Inflammatory macrophage treated with lipopolysaccharide for 4 hours (primary cell): ENCODE measurements around the gene NR6A1.

Experiments used
- DNase-seq: peaks from one replicate; pipeline ENCODE4 v3.0.0-alpha.2; 2020

Gene NR6A1

GRCh38 chr9:124771021-124771866, at the start of gene NR6A1:
TSS of gene NR6A1 (minus strand) at chr9:124771311.
- DNase-seq: peak; percentile 98

GRCh38 chr9:124818431-124819281, 47.5 kb upstream of the NR6A1 start:
- no peak for DNase-seq

DNA sequence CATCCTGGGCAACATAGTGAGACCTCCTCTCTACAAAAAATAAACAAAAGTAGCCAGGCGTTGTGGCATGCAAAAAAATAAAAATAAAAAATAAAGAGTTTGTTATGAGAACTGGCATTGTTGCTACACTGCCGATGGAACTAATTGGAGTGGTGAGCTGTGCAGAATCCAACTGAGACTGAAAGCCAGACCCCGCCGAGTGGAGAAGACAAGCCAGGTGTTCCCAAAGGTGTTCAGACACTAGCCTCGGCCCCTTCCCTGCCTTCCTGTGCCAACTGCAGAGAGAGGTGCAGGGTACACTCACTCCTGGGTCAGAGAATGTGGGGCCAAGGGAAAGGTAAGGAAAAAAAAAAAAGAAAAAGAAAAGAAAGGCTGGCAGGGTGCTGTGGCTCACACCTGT, 44.5 kb upstream of the NR6A1 start:
- no peak for DNase-seq

DNA sequence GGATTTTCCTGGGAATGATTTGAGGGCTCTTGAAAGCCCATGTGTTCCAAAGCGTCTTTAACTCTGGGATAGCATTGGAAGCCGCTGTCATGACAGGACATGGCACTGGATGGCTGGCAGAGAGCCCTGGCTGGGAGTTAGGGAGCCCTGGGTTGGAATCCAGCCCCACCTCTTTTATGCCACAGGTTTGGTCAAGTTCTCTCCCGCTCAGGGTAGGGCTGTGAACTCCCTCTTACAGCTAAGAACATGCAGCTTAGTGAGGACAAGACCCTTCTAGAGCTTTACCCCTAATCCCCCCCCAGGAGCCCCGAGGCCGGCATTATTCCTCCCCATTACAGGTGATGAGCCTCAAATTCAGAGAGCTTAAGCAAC, 43.0 kb upstream of the NR6A1 start:
- no peak for DNase-seq

- no peak for DNase-seq
Measured at GRCh38 chr9:124813501-124814163, 42.5 kb upstream of the NR6A1 start.

DNA sequence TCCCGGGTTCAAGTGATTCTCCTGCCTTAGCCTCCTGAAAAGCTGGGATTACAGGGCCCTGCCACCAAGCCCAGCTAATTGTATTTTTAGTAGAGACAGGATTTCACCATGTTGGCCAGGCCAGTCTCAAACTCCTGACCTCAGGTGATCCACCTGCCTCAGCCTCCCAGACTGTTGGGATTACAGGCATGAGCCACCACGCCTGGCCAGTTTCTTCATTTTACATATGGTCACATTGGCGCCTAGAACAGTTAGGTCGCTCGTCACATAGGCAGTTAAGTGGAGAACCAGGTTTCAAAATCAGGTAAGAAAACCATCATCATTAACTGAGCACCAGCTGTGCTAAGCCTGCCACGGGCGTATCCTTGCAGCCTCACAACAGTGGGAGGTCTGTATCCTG, 41.9 kb upstream of the NR6A1 start:
- no peak for DNase-seq

DNA sequence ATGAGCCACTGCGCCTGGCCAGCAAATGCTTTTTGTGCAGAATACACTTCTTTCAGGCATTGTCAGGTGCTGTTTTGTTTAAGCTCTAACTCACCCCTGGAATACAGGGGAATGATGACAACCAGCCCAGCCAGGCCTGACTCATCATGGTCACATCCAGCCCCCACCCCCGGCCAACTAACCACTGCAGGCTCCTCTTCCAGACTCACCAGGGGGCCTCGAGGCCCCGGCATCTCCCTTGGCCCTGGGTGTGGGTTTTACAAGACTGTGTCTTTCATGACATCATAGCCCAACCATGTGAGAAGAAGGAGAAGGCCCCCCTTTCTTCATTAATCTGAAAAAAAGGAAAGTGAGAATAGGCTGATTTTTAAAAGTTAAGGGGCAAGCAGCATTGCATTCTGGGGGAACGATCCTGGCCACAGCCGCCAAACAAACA, 41.3 kb upstream of the NR6A1 start:
- DNase-seq: peak; percentile 16

GRCh38 chr9:124810663-124811355, 39.7 kb upstream of the NR6A1 start:
- DNase-seq: no peak

DNA sequence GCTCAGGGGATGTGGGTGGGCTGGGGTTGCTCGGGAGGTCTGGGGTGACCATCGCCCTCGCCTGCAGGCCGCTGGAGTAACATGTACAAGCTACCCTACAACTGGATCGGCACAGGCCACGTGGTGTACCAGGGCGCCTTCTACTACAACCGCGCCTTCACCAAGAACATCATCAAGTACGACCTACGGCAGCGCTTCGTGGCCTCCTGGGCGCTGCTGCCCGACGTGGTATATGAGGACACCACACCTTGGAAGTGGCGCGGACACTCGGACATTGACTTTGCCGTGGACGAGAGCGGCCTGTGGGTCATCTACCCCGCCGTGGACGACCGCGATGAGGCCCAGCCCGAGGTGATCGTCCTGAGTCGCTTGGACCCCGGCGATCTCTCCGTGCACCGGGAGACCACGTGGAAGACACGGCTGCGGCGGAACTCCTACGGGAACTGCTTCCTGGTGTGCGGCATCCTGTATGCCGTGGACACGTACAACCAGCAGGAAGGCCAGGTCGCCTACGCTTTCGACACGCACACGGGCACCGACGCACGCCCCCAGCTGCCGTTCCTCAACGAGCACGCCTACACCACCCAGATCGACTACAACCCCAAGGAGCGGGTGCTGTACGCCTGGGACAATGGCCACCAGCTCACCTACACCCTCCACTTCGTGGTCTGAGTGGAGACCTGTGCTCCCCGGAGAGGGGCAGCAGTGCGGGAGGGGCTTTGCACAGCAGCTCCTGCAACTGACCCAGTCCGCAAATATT, 38.8 kb upstream of the NR6A1 start:
- DNase-seq: no peak

- no peak for DNase-seq
Measured at GRCh38 chr9:124809211-124809610, 38.1 kb upstream of the NR6A1 start.

DNA sequence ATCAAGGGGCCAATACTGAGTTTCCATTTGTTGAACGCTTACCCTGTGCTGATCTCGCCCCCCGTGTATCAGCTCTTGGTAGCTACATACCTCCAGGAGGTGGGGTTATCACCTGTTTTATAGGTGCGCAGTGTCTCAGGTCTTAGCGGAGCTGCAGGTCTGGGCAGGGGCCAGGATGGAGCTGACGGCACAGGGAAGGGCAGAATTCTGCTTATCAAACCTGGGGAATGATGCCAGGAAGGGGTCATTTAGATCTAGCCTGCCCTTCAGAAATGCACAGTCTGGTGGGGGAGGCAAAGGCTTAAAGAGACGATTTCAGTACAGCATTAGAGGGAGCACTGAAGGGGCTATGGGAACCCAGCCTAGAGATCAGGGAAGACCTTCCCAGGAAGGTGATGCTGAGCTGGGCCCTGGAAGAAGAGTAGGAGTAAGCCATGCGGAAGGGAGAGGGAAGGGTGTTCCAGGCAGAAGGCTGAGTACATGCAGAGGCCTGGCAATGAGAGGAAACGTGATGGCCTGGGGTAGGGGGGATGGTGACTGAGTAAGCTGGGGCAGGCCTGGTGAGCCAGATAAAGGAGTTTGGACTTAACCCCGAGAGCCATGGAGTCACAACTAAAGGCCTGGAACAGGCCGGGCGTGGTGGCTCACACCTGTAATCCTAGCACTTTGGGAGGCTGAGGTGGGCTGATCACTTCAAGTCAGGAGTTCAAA, 37.3 kb upstream of the NR6A1 start:
- DNase-seq: no peak

GRCh38 chr9:124805186-124805585, 34.1 kb upstream of the NR6A1 start:
- no peak for DNase-seq

DNA sequence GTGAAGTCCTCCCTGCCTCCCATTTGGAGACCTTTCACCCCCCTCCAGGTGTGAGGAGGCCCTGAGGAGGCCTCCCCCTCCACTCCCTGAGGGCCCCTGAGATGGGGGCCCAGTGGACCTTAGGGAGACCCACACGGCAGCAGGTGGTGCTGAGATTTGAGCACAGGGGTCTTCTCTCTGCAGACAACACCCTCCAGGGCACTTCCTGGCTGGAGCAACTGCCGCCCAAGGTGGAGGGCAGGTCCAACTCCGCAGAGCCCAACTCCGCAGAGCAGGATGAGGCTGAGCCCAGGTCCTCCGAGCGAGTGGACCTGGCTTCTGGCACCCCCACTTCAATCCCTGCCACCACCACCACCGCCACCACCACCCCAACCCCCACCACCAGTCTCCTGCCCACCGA, 32.8 kb upstream of the NR6A1 start:
- DNase-seq: no peak

- DNase-seq: no peak
Measured at GRCh38 chr9:124802426-124802825, 31.3 kb upstream of the NR6A1 start.

GRCh38 chr9:124801356-124801755, 30.2 kb upstream of the NR6A1 start:
- no peak for DNase-seq

GRCh38 chr9:124800306-124801259, 29.5 kb upstream of the NR6A1 start:
- DNase-seq: peak; percentile 83

DNA sequence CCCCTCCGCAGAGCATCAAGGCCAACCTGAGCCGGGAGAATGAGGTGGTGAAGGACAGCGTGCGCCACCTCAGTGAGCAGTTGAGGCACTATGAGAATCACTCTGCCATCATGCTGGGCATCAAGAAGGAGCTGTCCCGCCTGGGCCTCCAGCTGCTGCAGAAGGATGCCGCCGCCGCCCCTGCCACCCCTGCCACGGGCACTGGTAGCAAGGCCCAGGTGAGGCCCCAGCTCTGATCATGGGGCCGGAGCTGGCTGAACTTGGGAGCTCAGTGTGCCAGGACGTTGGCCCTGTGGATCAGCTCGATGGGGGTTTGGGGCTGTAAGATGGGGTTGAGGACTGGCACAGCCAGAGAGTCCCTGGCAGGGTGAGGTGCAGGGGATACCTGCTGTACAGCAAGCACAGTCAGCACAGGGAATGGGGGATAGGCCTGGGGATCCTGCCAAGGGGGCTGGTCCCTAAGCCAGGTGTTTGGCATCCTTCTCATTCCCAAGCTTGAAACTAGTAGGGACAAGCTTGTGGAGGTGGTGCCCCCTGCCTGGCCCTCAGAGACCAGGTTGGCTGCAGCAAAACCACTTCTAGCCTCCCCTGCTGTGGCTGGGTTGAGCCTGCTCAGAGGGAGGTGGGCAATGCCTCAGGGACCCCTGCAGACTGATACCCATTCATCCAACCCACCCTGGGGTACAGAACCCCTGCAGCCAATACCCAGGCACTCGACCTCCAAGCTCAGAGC, 28.3 kb upstream of the NR6A1 start:
- DNase-seq: no peak

- DNase-seq: no peak
Measured at GRCh38 chr9:124797343-124798103, 26.4 kb upstream of the NR6A1 start.
